Gastrocnemius medialis (tissue), 4 donors: ENCODE measurements around the gene CDH1. TPM values are rescaled to one million over a fixed set of nuclear protein-coding genes. Genes with fewer than 3 reads are reported as not detected.
A peak's percentile ranks its signal among the peaks of the same experiment; 100 is the strongest.

Experiments used
- ATAC-seq, 2 donors: fragments of 150-250 bp; one replicate each; pipeline ENCODE4 v1.9.1; 2016
- DNase-seq, 2 donors: peaks; one replicate each; pipeline ENCODE4 v3.0.0-alpha.2; 2019
- H3K27ac ChIP-seq, 4 donors: fragments of 200-600 bp; sonication (generic); 1 replicate in 1 of 4; 2 replicates in 3 of 4; pipeline ENCODE4 v1.5.1; 2016 to 2018; ENCODE audit warnings: mild to moderate bottlenecking in 2 of 4, moderate library complexity in 1 of 4
- H3K27me3 ChIP-seq, 3 donors: fragments of 200-600 bp; sonication (generic) in 2 of 3; 1 replicate in 1 of 3; 2 replicates in 2 of 3; pipeline versions ENCODE4 v1.5.1 to v1.6.0; 2016 to 2019; ENCODE audit warnings: mild to moderate bottlenecking in 1 of 3, moderate library complexity in 1 of 3
- H3K36me3 ChIP-seq, 2 donors: fragments of 200-600 bp; sonication (generic) in 1 of 2; one replicate each; pipeline ENCODE4 v1.5.1; 2017 to 2018
- H3K4me1 ChIP-seq, 2 donors: fragments of 200-600 bp; sonication (generic) in 1 of 2; one replicate each; pipeline ENCODE4 v1.5.1; 2016 to 2017; ENCODE audit warnings: mild to moderate bottlenecking in 2 of 2
- H3K4me3 ChIP-seq, 4 donors: fragments of 200-600 bp; sonication (generic) in 3 of 4; 1 replicate in 1 of 4; 2 replicates in 3 of 4; pipeline ENCODE4 v1.5.1; 2016 to 2019; ENCODE audit warnings: mild to moderate bottlenecking in 2 of 4
- H3K9me3 ChIP-seq, 3 donors: fragments of 200-600 bp; sonication (generic) in 2 of 3; 1 replicate in 1 of 3; 2 replicates in 2 of 3; pipeline ENCODE4 v1.5.1; 2016 to 2019
- CTCF ChIP-seq, 5 experiments: fragments of 450-650 bp in 3 of 5; fragments of 200-600 bp in 2 of 5; sonication (generic) in 2 of 5; IDR thresholded peaks in 4 of 5; conservative IDR thresholded peaks in 1 of 5; 1 replicate in 4 of 5; 2 replicates in 1 of 5; pipeline ENCODE4 v1.5.1; 2016 to 2019; ENCODE audit warnings: antibody characterized with exemption in 5 of 5, mild to moderate bottlenecking in 3 of 5, moderate library complexity in 3 of 5
- POLR2A ChIP-seq, 2 donors: fragments of 450-650 bp; IDR thresholded peaks; one replicate each; pipeline ENCODE4 v1.6.1; 2017; ENCODE audit warnings: antibody characterized with exemption in 2 of 2, mild to moderate bottlenecking in 2 of 2, moderate library complexity in 2 of 2
- in situ Hi-C, 4 donors: fragments of 200-750 bp; cut with MboI; loops; one replicate each; pipeline versions ENCODE4 v1.15.0 to v1.8.0; 2017; ENCODE audit warnings: low sequenced_read_pairs in 4 of 4
- intact Hi-C: fragments of 100-400 bp; cut with DNase I; formaldehyde crosslinking; loops from one replicate; pipeline ENCODE4 v1.15.1; 2023; ENCODE audit warnings: low total_unique reads
- total RNA-seq, 4 donors: library from RNA; depleted of rRNA; stranded (reverse); fragments of >200 nt; gene quantifications; one replicate each; pipeline versions ENCODE4 v1.1.0 to v1.2.3, GENCODE V29; 2016

The CDH1 gene
- total RNA-seq = 1 to 10 TPM in 1 of 4 donors, under 1 TPM in 2, not detected in 1; 0.20 to 1.3 (median 0.20) TPM

- no peaks in the 10 kb centered on the region for H3K4me1 ChIP-seq
- DNase-seq (no peak), ATAC-seq (no peak)
- no peaks in the 10 kb centered on the region for H3K36me3 ChIP-seq
- in situ Hi-C loops (no loop called here), intact Hi-C loops (no loop called here)
- H3K4me3 ChIP-seq = peak within 1 kb of the TSS in 2 of 4 donors; percentile 11 to 38
- TF ChIP-seq CTCF (IDR thresholded peaks at IDR 0.05 in 4 of 5, conservative IDR thresholded peaks at IDR 0.05 in 1 of 5) (no peak), POLR2A (IDR thresholded peaks at IDR 0.05) (no peak)
- peaks cover 27 to 35% (median 33%) of the 10 kb centered on the region in 3 donors for H3K27me3 ChIP-seq
- H3K9me3 ChIP-seq = no peaks in the 10 kb centered on the region
- no peak within 1 kb of the TSS for H3K27ac ChIP-seq
Measured at GRCh38 chr16:68737046-68737729, at the start of gene CDH1. Gene CDH1, plus strand, starts transcription at chr16:68737292. Its CDS starts 124 bp downstream, at chr16:68737416.

- in situ Hi-C loops (no loop called here), intact Hi-C loops (no loop called here)
- no peak for ATAC-seq
- no peaks in the 10 kb centered on the region for H3K9me3 ChIP-seq
- H3K27ac ChIP-seq = no peak overlapping the region
- DNase-seq = no peak
- no peaks in the 10 kb centered on the region for H3K27me3 ChIP-seq
- H3K36me3 ChIP-seq = no peaks in the 10 kb centered on the region
- no peaks in the 10 kb centered on the region for H3K4me1 ChIP-seq
- no peak overlapping the region for H3K4me3 ChIP-seq
- no peak for TF ChIP-seq CTCF (IDR thresholded peaks at IDR 0.05 in 4 of 5, conservative IDR thresholded peaks at IDR 0.05 in 1 of 5)
- TF ChIP-seq POLR2A (IDR thresholded peaks at IDR 0.05) = no peak
Measured at GRCh38 chr16:68689921-68690320, 47.2 kb upstream of the CDH1 start.

- intact Hi-C loops (no loop called here), in situ Hi-C loops (no loop called here)
- TF ChIP-seq CTCF (IDR thresholded peaks at IDR 0.05 in 4 of 5, conservative IDR thresholded peaks at IDR 0.05 in 1 of 5) (no peak), POLR2A (IDR thresholded peaks at IDR 0.05) (no peak)
Measured at GRCh38 chr16:68695575-68695974, 41.5 kb upstream of the CDH1 start.

GRCh38 chr16:68696514-68696913, 40.6 kb upstream of the CDH1 start:
- H3K4me3 ChIP-seq = no peak overlapping the region
- H3K9me3 ChIP-seq = no peaks in the 10 kb centered on the region
- intact Hi-C loops (no loop called here), in situ Hi-C loops (no loop called here)
- TF ChIP-seq CTCF (IDR thresholded peaks at IDR 0.05 in 4 of 5, conservative IDR thresholded peaks at IDR 0.05 in 1 of 5) = no peak
- TF ChIP-seq POLR2A (IDR thresholded peaks at IDR 0.05) = no peak
- H3K27ac ChIP-seq = no peak overlapping the region
- H3K4me1 ChIP-seq = no peaks in the 10 kb centered on the region
- no peaks in the 10 kb centered on the region for H3K27me3 ChIP-seq
- no peaks in the 10 kb centered on the region for H3K36me3 ChIP-seq
- ATAC-seq (no peak), DNase-seq (no peak)

More at GRCh38 chr16:68695575-68695974, 41.5 kb upstream of the CDH1 start:
- Histone ChIP-seq H3K27me3 (no peaks in the 10 kb centered on the region), H3K27ac (no peak overlapping the region), H3K36me3 (no peaks in the 10 kb centered on the region), H3K4me1 (no peaks in the 10 kb centered on the region), H3K4me3 (no peak overlapping the region), H3K9me3 (no peaks in the 10 kb centered on the region)
- ATAC-seq (no peak), DNase-seq (no peak)
